HG03439 (cell line): Measurements from ENCODE around the gene ATXN1.
"Not testable (repeated sequence)": the region's sequence is repeated elsewhere in the genome, so short reads cannot be mapped to it uniquely, and the experiment has no call there.

Experiments used
- ATAC-seq: cut with Tn5 transposase; IDR thresholded peaks from one replicate; pipeline ENCODE4 v1.9.1; 2021; ENCODE audit warnings: mild to moderate bottlenecking, moderate library complexity; ENCODE audit not compliant: unreplicated experiment

Gene ATXN1

GRCh38 chr6:16277101-16277981 lies 483.9 kb downstream of the ATXN1 start:
- no peak for ATAC-seq

GRCh38 chr6:16274885-16275589 lies 486.2 kb downstream of the ATXN1 start:
- no peak for ATAC-seq

GRCh38 chr6:16274483-16274882 lies 486.8 kb downstream of the ATXN1 start:
- no peak for ATAC-seq

- ATAC-seq, result no peak
Measured at GRCh38 chr6:16273256-16273655, 488.0 kb downstream of the ATXN1 start.

- ATAC-seq, result no peak
Measured at GRCh38 chr6:16272201-16272600, 489.1 kb downstream of the ATXN1 start.

GRCh38 chr6:16271428-16271827 lies 489.8 kb downstream of the ATXN1 start:
- no peak for ATAC-seq

GRCh38 chr6:16270178-16270794 lies 491.0 kb downstream of the ATXN1 start:
- ATAC-seq, result no peak

- ATAC-seq, result not testable (repeated sequence)
Measured at GRCh38 chr6:16269442-16270070, 491.7 kb downstream of the ATXN1 start.

GRCh38 chr6:16267428-16268263 lies 493.6 kb downstream of the ATXN1 start:
- no peak for ATAC-seq

GRCh38 chr6:16265351-16266341 lies 495.6 kb downstream of the ATXN1 start:
- ATAC-seq, result no peak

GRCh38 chr6:16264785-16265184 lies 496.5 kb downstream of the ATXN1 start:
- ATAC-seq, result no peak

- not testable (repeated sequence) for ATAC-seq
Measured at GRCh38 chr6:16263464-16264099, 497.7 kb downstream of the ATXN1 start.

GRCh38 chr6:16262773-16263172 lies 498.5 kb downstream of the ATXN1 start:
- ATAC-seq, result not testable (repeated sequence)

GRCh38 chr6:16260602-16261001 lies 500.7 kb downstream of the ATXN1 start:
- not testable (repeated sequence) for ATAC-seq

- ATAC-seq, result not testable (repeated sequence)
Measured at GRCh38 chr6:16259604-16260003, 501.7 kb downstream of the ATXN1 start.

GRCh38 chr6:16258709-16259075 lies 502.6 kb downstream of the ATXN1 start:
- ATAC-seq, result no peak

- no peak for ATAC-seq
Measured at GRCh38 chr6:16257999-16258708, 503.1 kb downstream of the ATXN1 start.

GRCh38 chr6:16256781-16257180 lies 504.5 kb downstream of the ATXN1 start:
- no peak for ATAC-seq
